Loucy (cell line): ENCODE results near the gene PAK2.
"Not testable (repeated sequence)": the region's sequence is repeated elsewhere in the genome, so short reads cannot be mapped to it uniquely, and the experiment has no call there.

Experiments used
- H2AFZ ChIP-seq: fragments of 200-600 bp; sonication (generic); 2 replicates; pipeline ENCODE4 v1.6.0; 2016; ENCODE audit warnings: antibody characterized with exemption, mild to moderate bottlenecking, low read length, moderate library complexity
- H3F3A ChIP-seq: fragments of 200-600 bp; 2 replicates; pipeline ENCODE4 v1.6.0; 2016; ENCODE audit warnings: antibody characterized with exemption, low read depth, mild to moderate bottlenecking
- H3K27me3 ChIP-seq: fragments of 200-600 bp; sonication (generic); 2 replicates; pipeline ENCODE4 v1.6.1; 2014; ENCODE audit warnings: low read length, mild to moderate bottlenecking; ENCODE audit not compliant: insufficient read depth, poor library complexity, severe bottlenecking
- H3K36me3 ChIP-seq: fragments of 200-600 bp; sonication (generic); 2 replicates; pipeline ENCODE4 v1.6.1; 2016; ENCODE audit warnings: low read length; ENCODE audit not compliant: insufficient read depth
- H3K4me1 ChIP-seq: fragments of 200-600 bp; sonication (generic); 2 replicates; pipeline ENCODE4 v1.5.1; 2014; ENCODE audit warnings: low read length, mild to moderate bottlenecking; ENCODE audit not compliant: insufficient read depth, poor library complexity, severe bottlenecking
- H3K4me2 ChIP-seq: fragments of 200-600 bp; sonication (generic); 2 replicates; pipeline ENCODE4 v1.6.0; 2014; ENCODE audit warnings: antibody characterized with exemption, low read length, low read depth, mild to moderate bottlenecking; ENCODE audit not compliant: poor library complexity, severe bottlenecking
- H3K4me3 ChIP-seq: fragments of 200-600 bp; sonication (generic); 2 replicates; pipeline ENCODE4 v1.5.1; 2014; ENCODE audit warnings: low read length, mild to moderate bottlenecking, mixed read lengths; ENCODE audit not compliant: poor library complexity, severe bottlenecking
- H3K79me2 ChIP-seq: fragments of 200-600 bp; sonication (generic); 2 replicates; pipeline ENCODE4 v1.6.1; 2014; ENCODE audit warnings: low read length; ENCODE audit not compliant: insufficient read depth
- H3K9ac ChIP-seq: fragments of 200-600 bp; sonication (generic); 2 replicates; pipeline ENCODE4 v1.6.0; 2014; ENCODE audit warnings: mild to moderate bottlenecking, low read depth, low read length, moderate library complexity; ENCODE audit not compliant: poor library complexity, severe bottlenecking
- H3K9me2 ChIP-seq: fragments of 200-600 bp; sonication (generic); replicated peaks from 2 replicates; pipeline ENCODE4 v1.6.1; 2016; ENCODE audit warnings: low read depth, low read length, mixed read lengths
- H3K9me3 ChIP-seq: fragments of 200-600 bp; sonication (generic); 2 replicates; pipeline ENCODE4 v1.6.1; 2014; ENCODE audit warnings: mild to moderate bottlenecking, antibody characterized with exemption, low read length, low read depth; ENCODE audit not compliant: insufficient read depth
- H4K20me1 ChIP-seq: fragments of 200-600 bp; sonication (generic); 2 replicates; pipeline ENCODE4 v1.6.0; 2014; ENCODE audit warnings: antibody characterized with exemption, low read length, mild to moderate bottlenecking; ENCODE audit not compliant: insufficient read depth, poor library complexity, severe bottlenecking
- EZH2phosphoT487 ChIP-seq: fragments of 200-600 bp; IDR thresholded peaks from 2 replicates; pipeline ENCODE4 v1.6.1; 2018; ENCODE audit warnings: antibody characterized with exemption, mild to moderate bottlenecking, moderate library complexity, borderline replicate concordance
- TF ChIP-seq, protein P1 (sequence below): fragments of 200-600 bp; sonication (generic); conservative IDR thresholded peaks from 2 replicates; pipeline ENCODE4 v1.5.1; 2014; ENCODE audit warnings: mild to moderate bottlenecking, antibody characterized with exemption, low read length

The PAK2 gene

DNA sequence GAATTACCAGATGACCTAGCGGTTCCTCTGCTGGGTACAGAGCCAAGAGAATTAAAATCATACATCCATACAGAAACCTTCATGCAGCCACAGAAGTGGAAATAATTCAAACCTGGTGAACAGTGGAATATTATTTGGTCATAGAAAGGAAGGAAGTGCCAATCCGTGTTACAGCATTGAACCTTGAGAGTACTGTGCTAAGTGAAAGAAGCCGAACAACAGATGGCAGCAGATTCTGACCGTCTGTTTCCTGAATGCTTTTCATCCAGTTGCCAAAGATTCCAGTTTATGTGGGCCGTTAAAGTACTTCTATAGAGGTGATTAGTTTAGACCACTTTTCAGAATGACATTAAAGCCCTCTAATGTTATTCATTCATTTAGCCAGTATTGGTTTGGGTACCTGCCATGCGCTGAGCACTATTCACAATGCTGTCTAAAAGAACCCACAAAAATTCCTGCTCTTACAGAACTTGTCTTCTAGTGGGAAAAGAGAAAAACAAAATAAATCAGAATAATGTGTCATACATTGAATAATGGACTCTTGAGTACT lies 82.2 kb downstream of the PAK2 start:
- Histone ChIP-seq H2AFZ (no peak overlapping the region), H3K9me3 (no peaks in the 10 kb centered on the region), H3K36me3 (peaks cover 66% of the 10 kb centered on the region; the same call in 1 of the 2 replicates), H3K4me2 (no peak overlapping the region), H3F3A (no peaks in the 10 kb centered on the region), H3K4me1 (no peaks in the 10 kb centered on the region), H3K4me3 (no peak overlapping the region), H4K20me1 (no peaks in the 10 kb centered on the region), H3K79me2 (no peaks in the 10 kb centered on the region), H3K9ac (no peak overlapping the region), H3K27me3 (no peaks in the 10 kb centered on the region), H3K9me2 (no peaks in the 10 kb centered on the region)
- TF ChIP-seq EZH2phosphoT487, result no peak
- TF ChIP-seq, protein P1, sequence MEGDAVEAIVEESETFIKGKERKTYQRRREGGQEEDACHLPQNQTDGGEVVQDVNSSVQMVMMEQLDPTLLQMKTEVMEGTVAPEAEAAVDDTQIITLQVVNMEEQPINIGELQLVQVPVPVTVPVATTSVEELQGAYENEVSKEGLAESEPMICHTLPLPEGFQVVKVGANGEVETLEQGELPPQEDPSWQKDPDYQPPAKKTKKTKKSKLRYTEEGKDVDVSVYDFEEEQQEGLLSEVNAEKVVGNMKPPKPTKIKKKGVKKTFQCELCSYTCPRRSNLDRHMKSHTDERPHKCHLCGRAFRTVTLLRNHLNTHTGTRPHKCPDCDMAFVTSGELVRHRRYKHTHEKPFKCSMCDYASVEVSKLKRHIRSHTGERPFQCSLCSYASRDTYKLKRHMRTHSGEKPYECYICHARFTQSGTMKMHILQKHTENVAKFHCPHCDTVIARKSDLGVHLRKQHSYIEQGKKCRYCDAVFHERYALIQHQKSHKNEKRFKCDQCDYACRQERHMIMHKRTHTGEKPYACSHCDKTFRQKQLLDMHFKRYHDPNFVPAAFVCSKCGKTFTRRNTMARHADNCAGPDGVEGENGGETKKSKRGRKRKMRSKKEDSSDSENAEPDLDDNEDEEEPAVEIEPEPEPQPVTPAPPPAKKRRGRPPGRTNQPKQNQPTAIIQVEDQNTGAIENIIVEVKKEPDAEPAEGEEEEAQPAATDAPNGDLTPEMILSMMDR, result no peak

DNA sequence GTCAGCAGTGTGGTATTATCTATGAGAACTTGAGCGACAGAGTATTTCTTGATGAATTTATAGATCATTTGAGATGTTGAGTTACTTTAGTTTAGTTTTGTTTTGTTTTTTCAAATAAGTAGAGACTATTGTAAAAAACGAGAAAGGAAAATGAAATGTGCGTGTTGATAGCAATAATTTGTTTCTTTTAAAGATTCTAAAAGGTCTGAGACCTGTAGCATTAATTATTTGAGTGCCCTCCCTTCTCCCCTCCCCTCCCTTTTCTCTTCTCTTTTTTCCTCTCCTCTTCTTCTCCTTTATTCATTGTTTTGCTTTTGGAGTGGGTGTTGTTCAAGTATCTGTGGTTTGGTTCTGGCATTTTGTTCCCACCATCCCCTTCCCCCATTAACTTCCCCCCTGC lies 90.0 kb downstream of the PAK2 start:
- H3K9ac ChIP-seq, H3K4me1 ChIP-seq, H3K79me2 ChIP-seq, H3K4me3 ChIP-seq, H2AFZ ChIP-seq, H3K4me2 ChIP-seq, H3F3A ChIP-seq, H3K9me3 ChIP-seq, H3K9me2 ChIP-seq, H4K20me1 ChIP-seq, H3K27me3 ChIP-seq: not testable (repeated sequence)
- peaks cover 26% of the 10 kb centered on the region; the same call in 1 of the 2 replicates for H3K36me3 ChIP-seq

DNA sequence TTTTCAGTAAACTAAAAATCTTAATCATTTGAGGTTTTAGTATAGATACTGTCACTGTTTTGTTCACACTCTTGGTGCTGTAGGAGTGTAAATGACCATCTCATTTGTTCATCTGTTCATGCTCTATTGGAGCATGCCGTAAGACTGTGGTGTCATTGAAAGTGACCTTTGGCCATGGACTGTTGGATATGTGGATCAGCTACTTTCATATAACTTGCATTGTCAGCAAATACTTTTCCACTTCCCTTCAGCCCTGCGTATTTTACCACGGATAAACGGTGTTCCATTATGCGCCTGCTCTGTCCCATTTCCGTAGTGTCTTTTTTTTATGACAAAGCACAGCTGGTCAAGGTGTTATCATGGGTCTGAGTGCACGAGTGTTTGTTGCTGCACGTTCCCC lies 95.4 kb downstream of the PAK2 start:
- H3K79me2 ChIP-seq, result no peaks in the 10 kb centered on the region
- no peaks in the 10 kb centered on the region for H3K9me3 ChIP-seq
- peaks cover 2% of the 10 kb centered on the region; the same call in 1 of the 2 replicates for H3F3A ChIP-seq
- H3K9me2 ChIP-seq, result no peaks in the 10 kb centered on the region
- H3K36me3 ChIP-seq, result peaks cover 5% of the 10 kb centered on the region; the same call in 1 of the 2 replicates
- no peak overlapping the region for H3K4me2 ChIP-seq
- H2AFZ ChIP-seq, result no peak overlapping the region
- no peak for TF ChIP-seq EZH2phosphoT487
- TF ChIP-seq, protein P1, result no peak
- no peaks in the 10 kb centered on the region for H3K4me1 ChIP-seq
- H3K27me3 ChIP-seq, result no peaks in the 10 kb centered on the region
- H3K9ac ChIP-seq, result no peak overlapping the region
- no peak overlapping the region for H3K4me3 ChIP-seq
- no peaks in the 10 kb centered on the region for H4K20me1 ChIP-seq

DNA sequence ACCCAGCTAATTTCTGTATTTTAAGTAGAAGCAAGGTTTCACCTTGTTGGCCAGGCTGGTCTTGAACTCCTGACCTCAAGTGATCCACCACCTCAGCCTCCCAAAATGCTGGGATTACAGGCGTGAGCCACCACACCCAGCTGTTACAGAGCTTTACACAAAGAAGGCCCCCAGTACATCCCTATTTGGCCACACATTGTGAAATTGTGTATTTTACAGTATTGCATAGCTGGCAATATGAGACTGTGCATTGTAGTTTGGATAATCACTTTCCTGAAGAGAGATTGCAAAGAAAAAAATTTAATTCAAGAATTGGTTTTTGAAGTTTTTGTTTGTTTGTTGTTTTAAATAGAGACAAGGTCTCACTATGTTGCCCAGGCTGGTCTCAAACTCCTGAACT lies 97.0 kb downstream of the PAK2 start:
- H3K9me3 ChIP-seq, H3K36me3 ChIP-seq, H3K4me3 ChIP-seq, H3K9ac ChIP-seq, H2AFZ ChIP-seq, H3K79me2 ChIP-seq, H3K9me2 ChIP-seq, H3K4me1 ChIP-seq, H4K20me1 ChIP-seq, H3K4me2 ChIP-seq, H3K27me3 ChIP-seq, H3F3A ChIP-seq: not testable (repeated sequence)
